DOHH2 (cell line): ENCODE measurements around the gene STXBP5L.
"Not testable (repeated sequence)": the region's sequence is repeated elsewhere in the genome, so short reads cannot be mapped to it uniquely, and the experiment has no call there.

Source experiments
- CTCF ChIP-seq: fragments of 200-600 bp; sonication (generic); IDR thresholded peaks from one replicate; pipeline ENCODE4 v1.5.1; 2014; ENCODE audit warnings: antibody characterized with exemption, mild to moderate bottlenecking, low read depth, low read length; ENCODE audit not compliant: poor library complexity, severe bottlenecking
- EZH2phosphoT487 ChIP-seq: fragments of 200-600 bp; sonication (generic); IDR thresholded peaks from 2 replicates; pipeline ENCODE4 v1.6.1; 2017; ENCODE audit warnings: borderline replicate concordance, mild to moderate bottlenecking, antibody characterized with exemption, low read length, moderate library complexity, mixed read lengths

- TF ChIP-seq CTCF, EZH2phosphoT487: not testable (repeated sequence)
Measured at GRCh38 chr3:121190626-121191025, 282.6 kb downstream of the STXBP5L start.
